Dedifferentiated amniotic fluid mesenchymal stem cell (primary cell): ENCODE measurements around the gene SPAG5.
"Not testable (repeated sequence)": the region's sequence is repeated elsewhere in the genome, so short reads cannot be mapped to it uniquely, and the experiment has no call there.

Source experiments
- DNase-seq: peaks from one replicate; pipeline ENCODE4 v3.0.0-alpha.2; 2016; ENCODE audit errors: extremely low spot score

SPAG5 gene

GRCh38 chr17:28604031-28604430, 5.2 kb upstream of the SPAG5 start:
- DNase-seq = not testable (repeated sequence)

- peak; percentile 74 for DNase-seq
Observed at GRCh38 chr17:28599311-28600184, 723 bp upstream of the SPAG5 start.

- no peak for DNase-seq
Observed at GRCh38 chr17:28598389-28598788, 436 bp downstream of the SPAG5 start.

- DNase-seq = no peak
Observed at GRCh38 chr17:28597606-28598383, 1.0 kb downstream of the SPAG5 start.

- no peak for DNase-seq
Observed at GRCh38 chr17:28592260-28592659, 6.6 kb downstream of the SPAG5 start.

GRCh38 chr17:28585851-28586250, 13.0 kb downstream of the SPAG5 start:
- no peak for DNase-seq

GRCh38 chr17:28584434-28584833, 14.4 kb downstream of the SPAG5 start:
- no peak for DNase-seq

- DNase-seq = no peak
Observed at GRCh38 chr17:28582513-28582912, 16.3 kb downstream of the SPAG5 start.

GRCh38 chr17:28580959-28581358, 17.9 kb downstream of the SPAG5 start:
- DNase-seq = no peak

GRCh38 chr17:28579526-28579925, 19.3 kb downstream of the SPAG5 start:
- DNase-seq = no peak

GRCh38 chr17:28578246-28579195, 20.3 kb downstream of the SPAG5 start:
- no peak for DNase-seq

- no peak for DNase-seq
Observed at GRCh38 chr17:28577466-28577824, 21.4 kb downstream of the SPAG5 start.

- peak; percentile 63 for DNase-seq
Observed at GRCh38 chr17:28576758-28577465, 21.9 kb downstream of the SPAG5 start, which contains the start of gene ALDOC. Gene ALDOC (minus strand): TSS chr17:28576895. CDS start chr17:28575532, 1,363 bp downstream.

GRCh38 chr17:28576016-28576415, 22.8 kb downstream of the SPAG5 start:
- DNase-seq = not testable (repeated sequence)

GRCh38 chr17:28575126-28575795, 23.6 kb downstream of the SPAG5 start:
- DNase-seq = no peak

- DNase-seq = no peak
Observed at GRCh38 chr17:28574526-28574925, 24.3 kb downstream of the SPAG5 start.

- DNase-seq = no peak
Observed at GRCh38 chr17:28573966-28574480, 24.8 kb downstream of the SPAG5 start.

- no peak for DNase-seq
Observed at GRCh38 chr17:28573521-28573920, 25.3 kb downstream of the SPAG5 start.

GRCh38 chr17:28573040-28573380, 25.8 kb downstream of the SPAG5 start:
- DNase-seq = no peak

GRCh38 chr17:28572259-28573039, 26.4 kb downstream of the SPAG5 start:
- no peak for DNase-seq
